GM21447 (cell line): ENCODE data around the gene KLC1.

Experiments
- ATAC-seq: cut with Tn5 transposase; IDR thresholded peaks from one replicate; pipeline ENCODE4 v1.9.1; 2021; ENCODE audit not compliant: unreplicated experiment

KLC1 gene

GRCh38 chr14:103748534-103748857 is 119.5 kb downstream of the KLC1 start:
- ATAC-seq: no peak

GRCh38 chr14:103749452-103749851 is 120.4 kb downstream of the KLC1 start:
- no peak for ATAC-seq

GRCh38 chr14:103749860-103750259 is 120.8 kb downstream of the KLC1 start:
- no peak for ATAC-seq
